Adrenal gland (tissue), 5 donors: ENCODE measurements around the gene TEX2.

Source experiments
- POLR2A ChIP-seq, 2 donors: fragments of 450-650 bp; IDR thresholded peaks; one replicate each; pipeline ENCODE4 v1.6.1; 2017; ENCODE audit warnings: antibody characterized with exemption in 2 of 2, mild to moderate bottlenecking in 2 of 2, moderate library complexity in 1 of 2
- TF ChIP-seq, protein P1 (sequence below), 6 experiments: fragments of 450-650 bp in 4 of 6; fragments of 200-600 bp in 2 of 6; sonication (generic) in 1 of 6; IDR thresholded peaks; 1 replicate in 5 of 6; 2 replicates in 1 of 6; pipeline versions ENCODE4 v1.5.1 to v1.8.0; 2016 to 2021; ENCODE audit warnings: antibody characterized with exemption in 6 of 6, mild to moderate bottlenecking in 2 of 6, moderate library complexity in 1 of 6
- donor health status: DM: no; HTN: no; CAD: no.

DNA sequence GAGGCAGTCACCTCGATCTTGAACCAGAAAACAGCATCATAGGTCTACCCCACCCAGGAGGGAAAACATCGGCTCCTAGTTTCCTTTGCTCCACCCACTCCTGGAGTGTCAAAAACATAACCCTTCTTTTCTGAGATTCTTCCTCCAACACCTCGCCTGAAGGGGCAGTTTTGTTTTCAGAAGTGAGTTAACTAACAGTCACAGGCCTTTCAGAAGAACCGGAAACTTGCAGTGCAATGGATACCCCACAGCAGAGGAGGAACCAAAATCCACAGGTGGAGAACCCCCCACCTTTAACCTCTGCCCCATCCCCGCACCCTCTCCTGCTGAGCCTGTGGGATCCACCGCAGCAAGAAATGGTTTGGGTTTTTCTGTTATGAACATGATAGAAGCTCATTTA lies 7.8 kb upstream of the TEX2 start:
- TF ChIP-seq, protein P1, sequence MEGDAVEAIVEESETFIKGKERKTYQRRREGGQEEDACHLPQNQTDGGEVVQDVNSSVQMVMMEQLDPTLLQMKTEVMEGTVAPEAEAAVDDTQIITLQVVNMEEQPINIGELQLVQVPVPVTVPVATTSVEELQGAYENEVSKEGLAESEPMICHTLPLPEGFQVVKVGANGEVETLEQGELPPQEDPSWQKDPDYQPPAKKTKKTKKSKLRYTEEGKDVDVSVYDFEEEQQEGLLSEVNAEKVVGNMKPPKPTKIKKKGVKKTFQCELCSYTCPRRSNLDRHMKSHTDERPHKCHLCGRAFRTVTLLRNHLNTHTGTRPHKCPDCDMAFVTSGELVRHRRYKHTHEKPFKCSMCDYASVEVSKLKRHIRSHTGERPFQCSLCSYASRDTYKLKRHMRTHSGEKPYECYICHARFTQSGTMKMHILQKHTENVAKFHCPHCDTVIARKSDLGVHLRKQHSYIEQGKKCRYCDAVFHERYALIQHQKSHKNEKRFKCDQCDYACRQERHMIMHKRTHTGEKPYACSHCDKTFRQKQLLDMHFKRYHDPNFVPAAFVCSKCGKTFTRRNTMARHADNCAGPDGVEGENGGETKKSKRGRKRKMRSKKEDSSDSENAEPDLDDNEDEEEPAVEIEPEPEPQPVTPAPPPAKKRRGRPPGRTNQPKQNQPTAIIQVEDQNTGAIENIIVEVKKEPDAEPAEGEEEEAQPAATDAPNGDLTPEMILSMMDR (IDR thresholded peaks at IDR 0.05), result no peak
- TF ChIP-seq POLR2A (IDR thresholded peaks at IDR 0.05), result no peak
